ENCODE data around the gene ATG9A.

GRCh38 chr2:219248845-219249202, 19.4 kb upstream of the ATG9A start:
- TF ChIP-seq CTCF (IDR thresholded peaks at IDR 0.05), result no peak
- TF ChIP-seq POLR2A (IDR thresholded peaks at IDR 0.05), result no peak
- TF ChIP-seq EP300 (IDR thresholded peaks at IDR 0.05), result no peak
